ENCODE measurements around the gene USP50. TPM values are rescaled to one million over a fixed set of nuclear protein-coding genes. Genes with fewer than 3 reads are reported as not detected.
"Not testable (repeated sequence)": the region's sequence is repeated elsewhere in the genome, so short reads cannot be mapped to it uniquely, and the experiment has no call there.

Gene USP50
- total RNA-seq, 4 donors from 2014 or later = not detected

DNA sequence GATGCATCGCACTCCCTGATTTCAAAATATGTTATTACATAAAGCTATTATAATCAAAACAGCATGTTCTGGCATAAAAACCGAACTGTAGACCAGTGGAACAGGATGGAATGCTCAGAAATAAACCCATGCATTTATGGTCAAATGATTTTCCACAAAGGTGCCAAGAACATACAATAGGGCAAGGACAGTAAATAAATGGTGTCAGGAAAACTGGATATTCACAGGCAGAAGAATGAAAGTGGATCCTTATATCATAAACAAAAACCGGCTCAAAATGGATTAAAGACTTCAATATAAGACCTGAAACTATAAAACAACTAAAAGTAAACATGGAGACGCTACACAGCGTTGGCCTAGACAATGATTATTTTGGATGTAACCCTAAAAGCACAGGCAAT lies 22.6 kb downstream of the USP50 start:
- intact Hi-C loops (cut with DNase I; ENCODE audit: low total_unique reads) = no loop called here
- no peak for DNase-seq (ENCODE audit: low spot score in 2 of 2)
- no peak overlapping the region for H3K4me3 ChIP-seq (ENCODE audit: low read depth, poor library complexity, severe bottlenecking)
- TF ChIP-seq, protein P1, sequence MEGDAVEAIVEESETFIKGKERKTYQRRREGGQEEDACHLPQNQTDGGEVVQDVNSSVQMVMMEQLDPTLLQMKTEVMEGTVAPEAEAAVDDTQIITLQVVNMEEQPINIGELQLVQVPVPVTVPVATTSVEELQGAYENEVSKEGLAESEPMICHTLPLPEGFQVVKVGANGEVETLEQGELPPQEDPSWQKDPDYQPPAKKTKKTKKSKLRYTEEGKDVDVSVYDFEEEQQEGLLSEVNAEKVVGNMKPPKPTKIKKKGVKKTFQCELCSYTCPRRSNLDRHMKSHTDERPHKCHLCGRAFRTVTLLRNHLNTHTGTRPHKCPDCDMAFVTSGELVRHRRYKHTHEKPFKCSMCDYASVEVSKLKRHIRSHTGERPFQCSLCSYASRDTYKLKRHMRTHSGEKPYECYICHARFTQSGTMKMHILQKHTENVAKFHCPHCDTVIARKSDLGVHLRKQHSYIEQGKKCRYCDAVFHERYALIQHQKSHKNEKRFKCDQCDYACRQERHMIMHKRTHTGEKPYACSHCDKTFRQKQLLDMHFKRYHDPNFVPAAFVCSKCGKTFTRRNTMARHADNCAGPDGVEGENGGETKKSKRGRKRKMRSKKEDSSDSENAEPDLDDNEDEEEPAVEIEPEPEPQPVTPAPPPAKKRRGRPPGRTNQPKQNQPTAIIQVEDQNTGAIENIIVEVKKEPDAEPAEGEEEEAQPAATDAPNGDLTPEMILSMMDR (IDR thresholded peaks at IDR 0.05) = no peak
- TF ChIP-seq POLR2A (IDR thresholded peaks at IDR 0.05) = no peak
- WGBS, 2 donors = 44 to 55% methylated on average over 5 of the region's 5 CpGs

DNA sequence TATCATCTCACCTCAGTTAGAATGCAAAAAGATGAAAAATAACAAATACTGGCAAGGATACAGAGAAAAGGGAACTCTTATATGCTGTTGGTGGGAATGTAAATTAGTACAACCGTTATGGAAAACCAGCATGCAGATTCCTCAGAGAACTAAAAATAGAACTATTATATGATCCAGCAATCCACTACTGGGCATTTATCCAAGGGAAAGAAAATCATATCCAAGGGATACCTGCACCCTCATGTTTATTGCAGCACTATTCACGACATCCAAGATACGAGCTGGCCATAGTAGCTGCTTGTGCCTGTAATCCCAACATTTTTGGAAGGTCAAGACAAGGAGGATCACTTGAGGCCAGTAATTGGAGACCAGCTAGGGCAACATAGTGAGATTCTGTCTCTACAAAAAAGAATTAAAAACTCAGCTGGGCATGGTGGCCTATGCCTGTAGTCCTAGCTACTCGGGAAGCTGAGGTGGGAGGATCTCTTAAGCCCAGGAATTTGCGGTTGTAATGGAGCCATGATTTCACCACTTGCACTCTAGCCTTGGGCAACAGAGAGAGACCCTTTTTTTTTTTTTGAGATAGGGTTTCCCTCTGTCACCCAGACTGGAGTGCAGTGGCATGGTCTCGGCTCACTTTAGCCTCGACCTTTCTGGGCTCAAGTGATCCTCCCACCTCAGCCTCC lies 26.6 kb downstream of the USP50 start:
- no peak for DNase-seq (ENCODE audit: low spot score in 2 of 2)
- TF ChIP-seq, protein P1 (IDR thresholded peaks at IDR 0.05) = no peak
- TF ChIP-seq POLR2A (IDR thresholded peaks at IDR 0.05) = no peak
- 72 to 76% methylated on average over 7 of the region's 7 CpGs for WGBS, 2 donors
- H3K4me3 ChIP-seq (ENCODE audit: low read depth, poor library complexity, severe bottlenecking) = no peak overlapping the region
- intact Hi-C loops (cut with DNase I; ENCODE audit: low total_unique reads) = no loop called here

DNA sequence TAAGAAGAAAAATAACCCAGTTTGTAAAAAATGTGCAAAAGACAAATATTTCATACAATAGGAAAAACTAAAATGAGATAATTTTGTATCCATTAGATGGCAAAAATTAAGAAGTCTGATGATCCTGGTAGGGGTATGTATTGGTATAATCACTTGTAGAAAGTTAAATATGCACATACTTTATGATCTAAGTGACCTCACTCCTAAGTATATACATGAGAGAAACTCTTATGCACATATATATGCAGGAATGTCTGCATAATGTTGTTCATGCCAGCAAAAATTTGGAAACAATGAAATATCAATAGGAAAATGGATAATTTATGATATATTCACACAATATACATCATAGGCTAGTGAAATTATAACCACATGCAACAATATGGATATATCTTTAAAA lies 33.5 kb downstream of the USP50 start:
- TF ChIP-seq, protein P1 (IDR thresholded peaks at IDR 0.05) = no peak
- TF ChIP-seq POLR2A (IDR thresholded peaks at IDR 0.05) = no peak
- DNase-seq (ENCODE audit: low spot score in 2 of 2) = no peak
- intact Hi-C loops (cut with DNase I; ENCODE audit: low total_unique reads) = no loop called here
- no peak overlapping the region for H3K4me3 ChIP-seq (ENCODE audit: low read depth, poor library complexity, severe bottlenecking)

DNA sequence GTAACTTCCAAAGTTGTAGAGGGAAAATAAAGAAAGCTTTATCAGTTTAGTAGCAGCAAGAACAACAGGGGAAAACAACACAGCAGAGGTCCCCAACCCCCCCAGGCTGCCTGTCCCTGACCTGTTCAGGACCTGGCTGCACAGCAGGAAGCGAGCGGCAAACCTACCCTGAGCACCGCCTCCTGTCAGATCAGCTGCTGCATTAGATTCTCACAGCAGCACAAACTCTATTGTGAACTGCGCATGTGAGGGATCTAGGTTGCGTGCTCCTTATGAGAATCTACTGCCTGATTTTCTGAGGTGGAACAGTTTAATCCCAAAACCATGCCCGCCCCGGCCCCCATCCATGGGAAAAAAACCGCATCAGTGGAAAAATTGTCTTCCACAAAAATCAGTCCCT lies 40.3 kb downstream of the USP50 start:
- DNase-seq (ENCODE audit: low spot score in 2 of 2) = no peak
- intact Hi-C loops (cut with DNase I; ENCODE audit: low total_unique reads) = no loop called here
- 90 to 93% methylated on average over 8 of the region's 8 CpGs for WGBS, 2 donors
- no peak overlapping the region for H3K4me3 ChIP-seq (ENCODE audit: low read depth, poor library complexity, severe bottlenecking)
- TF ChIP-seq, protein P1 (IDR thresholded peaks at IDR 0.05) = no peak
- TF ChIP-seq POLR2A (IDR thresholded peaks at IDR 0.05) = no peak

DNA sequence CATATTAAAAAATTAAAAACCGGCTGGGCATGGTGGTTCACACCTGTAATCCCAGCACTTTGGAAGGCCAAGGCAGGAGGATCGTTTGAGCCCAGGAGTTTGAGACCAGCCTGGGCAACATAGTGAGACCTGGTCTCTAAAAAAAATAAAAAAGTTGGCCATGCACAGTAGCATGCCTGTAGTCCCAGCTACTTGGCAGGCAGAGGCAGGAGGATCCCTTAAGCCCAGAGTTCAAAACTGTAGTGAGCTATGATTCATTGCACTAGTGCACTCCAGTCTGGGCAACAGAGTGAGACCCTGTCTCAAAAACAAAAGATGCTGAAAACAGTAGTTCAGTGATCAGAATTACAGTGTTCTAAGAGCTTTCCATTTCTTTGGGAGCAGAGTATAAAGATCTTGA lies 40.8 kb downstream of the USP50 start:
- 82 to 89% methylated on average over 2 of the region's 2 CpGs for WGBS, 2 donors

DNA sequence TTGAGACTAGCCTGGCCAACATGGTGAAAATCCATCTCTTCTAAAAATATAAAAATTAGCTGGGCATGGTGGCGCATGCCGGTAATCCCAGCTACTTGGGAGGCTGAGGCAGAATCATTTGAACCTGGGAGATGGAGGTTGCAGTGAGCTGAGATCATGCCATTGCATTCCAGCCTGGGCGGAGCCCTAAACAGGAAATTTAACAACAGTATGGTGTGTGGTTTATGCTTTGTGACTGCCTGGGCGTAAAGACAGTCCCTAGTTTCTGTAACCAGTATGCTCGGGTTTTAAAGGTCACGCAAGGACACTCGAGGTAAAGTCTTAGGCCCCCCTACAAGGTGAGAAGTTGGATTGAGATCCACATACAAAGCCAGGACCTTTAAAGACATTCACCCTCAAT lies 43.3 kb downstream of the USP50 start:
- intact Hi-C loops (cut with DNase I; ENCODE audit: low total_unique reads) = no loop called here
- WGBS, 2 donors = 90 to 93% methylated on average over 7 of the region's 7 CpGs
- no peak overlapping the region for H3K4me3 ChIP-seq (ENCODE audit: low read depth, poor library complexity, severe bottlenecking)
- TF ChIP-seq, protein P1 (IDR thresholded peaks at IDR 0.05) = no peak
- no peak for TF ChIP-seq POLR2A (IDR thresholded peaks at IDR 0.05)
- DNase-seq (ENCODE audit: low spot score in 2 of 2) = no peak

More for the DNA sequence above, 40.8 kb downstream of the USP50 start:
- DNase-seq (ENCODE audit: low spot score in 2 of 2); H3K4me3 ChIP-seq (ENCODE audit: low read depth, poor library complexity, severe bottlenecking); intact Hi-C loops (cut with DNase I; ENCODE audit: low total_unique reads): not testable (repeated sequence)

All from lower leg skin (tissue), 4 donors.